Fibroblast of the aortic adventitia (primary cell): ENCODE data around the gene EGLN2. TPM values are rescaled to one million over a fixed set of nuclear protein-coding genes. Genes with fewer than 3 reads are reported as not detected.
A peak's percentile ranks its signal among the peaks of the same experiment; 100 is the strongest.

Experiments
- DNase-seq: peaks from one replicate; pipeline ENCODE4 v3.0.0-alpha.2; 2010; ENCODE audit warnings: low read depth
- H3K4me3 ChIP-seq: 2 replicates; pipeline ENCODE4 v1.5.1; 2011; ENCODE audit warnings: low read depth, mild to moderate bottlenecking, control low read depth, low read length, moderate library complexity
- total RNA-seq: library from RNA; depleted of rRNA; stranded (reverse); fragments of >200 nt; gene quantifications from 2 replicates; pipeline ENCODE4 v1.2.3, GENCODE V29; 2012; ENCODE audit warnings: low replicate concordance
- TF ChIP-seq, protein P1 (sequence below): IDR thresholded peaks from 2 replicates; pipeline ENCODE4 v1.5.1; 2011; ENCODE audit warnings: mild to moderate bottlenecking, low read length, control low read depth, inconsistent platforms; ENCODE audit not compliant: insufficient read depth

Gene EGLN2
- total RNA-seq, 1 donor: 60.6 TPM

DNA sequence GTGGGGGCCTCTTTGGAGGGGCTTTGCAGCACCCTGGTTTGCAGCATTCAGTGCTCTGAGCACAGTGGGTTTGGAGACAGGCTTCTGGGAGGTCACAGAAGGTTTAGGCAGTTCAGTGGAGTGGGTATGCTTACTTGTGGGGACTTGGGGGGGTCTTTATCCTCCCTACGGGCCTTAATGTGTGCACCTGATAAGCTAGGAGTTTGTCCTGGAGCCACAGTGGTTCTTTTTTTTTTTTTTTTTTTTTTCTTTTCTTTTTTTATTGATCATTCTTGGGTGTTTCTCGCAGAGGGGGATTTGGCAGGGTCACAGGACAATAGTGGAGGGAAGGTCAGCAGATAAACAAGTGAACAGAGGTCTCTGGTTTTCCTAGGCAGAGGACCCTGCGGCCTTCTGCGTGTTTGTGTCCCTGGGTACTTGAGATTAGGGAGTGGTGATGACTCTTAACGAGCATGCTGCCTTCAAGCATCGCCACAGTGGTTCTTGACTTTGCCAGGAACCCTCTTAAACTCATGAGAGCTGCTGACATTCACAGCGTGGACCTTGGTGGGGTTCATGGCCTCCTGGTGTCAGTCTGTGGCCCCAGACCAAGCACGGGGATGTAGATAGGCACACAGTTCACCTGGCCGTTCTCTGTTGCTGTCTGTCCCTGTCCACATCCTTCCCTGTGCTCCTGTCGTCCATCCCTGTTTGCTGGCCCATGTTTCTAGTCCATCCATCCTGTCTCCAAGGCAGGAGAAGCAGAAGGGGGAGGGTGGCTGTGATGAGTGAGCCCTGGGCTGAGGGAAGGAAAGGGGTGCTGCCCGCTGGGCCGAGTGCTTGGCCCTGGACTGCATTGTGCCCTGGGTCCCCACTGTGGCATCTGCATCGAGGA lies 2.7 kb downstream of the EGLN2 start:
- peak overlapping the region; percentile 86 for H3K4me3 ChIP-seq
- no peak for DNase-seq
- TF ChIP-seq, protein P1, sequence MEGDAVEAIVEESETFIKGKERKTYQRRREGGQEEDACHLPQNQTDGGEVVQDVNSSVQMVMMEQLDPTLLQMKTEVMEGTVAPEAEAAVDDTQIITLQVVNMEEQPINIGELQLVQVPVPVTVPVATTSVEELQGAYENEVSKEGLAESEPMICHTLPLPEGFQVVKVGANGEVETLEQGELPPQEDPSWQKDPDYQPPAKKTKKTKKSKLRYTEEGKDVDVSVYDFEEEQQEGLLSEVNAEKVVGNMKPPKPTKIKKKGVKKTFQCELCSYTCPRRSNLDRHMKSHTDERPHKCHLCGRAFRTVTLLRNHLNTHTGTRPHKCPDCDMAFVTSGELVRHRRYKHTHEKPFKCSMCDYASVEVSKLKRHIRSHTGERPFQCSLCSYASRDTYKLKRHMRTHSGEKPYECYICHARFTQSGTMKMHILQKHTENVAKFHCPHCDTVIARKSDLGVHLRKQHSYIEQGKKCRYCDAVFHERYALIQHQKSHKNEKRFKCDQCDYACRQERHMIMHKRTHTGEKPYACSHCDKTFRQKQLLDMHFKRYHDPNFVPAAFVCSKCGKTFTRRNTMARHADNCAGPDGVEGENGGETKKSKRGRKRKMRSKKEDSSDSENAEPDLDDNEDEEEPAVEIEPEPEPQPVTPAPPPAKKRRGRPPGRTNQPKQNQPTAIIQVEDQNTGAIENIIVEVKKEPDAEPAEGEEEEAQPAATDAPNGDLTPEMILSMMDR: no peak

GRCh38 chr19:40802300-40803169 lies 3.5 kb downstream of the EGLN2 start:
- TF ChIP-seq, protein P1: no peak
- peak; percentile 46 for DNase-seq
- H3K4me3 ChIP-seq: peak overlapping the region; percentile 86

- no peak for DNase-seq
- TF ChIP-seq, protein P1: no peak
- peak overlapping the region; percentile 86 for H3K4me3 ChIP-seq
Measured at GRCh38 chr19:40803170-40803856, 4.3 kb downstream of the EGLN2 start.

GRCh38 chr19:40803857-40804782 lies 5.1 kb downstream of the EGLN2 start:
- H3K4me3 ChIP-seq: no peak overlapping the region
- TF ChIP-seq, protein P1: no peak
- no peak for DNase-seq

DNA sequence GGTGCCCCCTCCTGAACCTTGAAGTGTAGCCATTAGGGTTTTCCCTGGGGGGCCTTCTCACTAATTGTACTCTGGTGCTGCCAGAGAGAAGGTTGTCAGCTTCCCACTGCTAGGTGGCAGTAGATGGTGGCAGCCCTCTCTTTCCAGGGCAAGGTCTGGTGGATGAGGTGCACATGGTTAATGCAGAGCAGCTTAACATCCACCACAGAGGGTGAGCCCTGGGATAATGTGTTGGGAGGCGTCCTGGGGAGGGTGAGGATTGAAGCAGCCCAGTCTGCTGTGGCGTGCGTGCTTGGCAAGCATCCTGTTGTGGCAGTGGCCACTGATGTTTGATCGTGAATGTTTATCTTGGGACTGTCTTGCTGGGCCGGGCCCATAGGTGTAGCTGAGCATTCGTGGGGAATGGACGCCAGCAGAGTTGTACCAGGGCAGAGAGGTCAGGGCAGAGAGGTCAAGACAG lies 5.8 kb downstream of the EGLN2 start:
- TF ChIP-seq, protein P1: no peak
- DNase-seq: no peak
- no peak overlapping the region for H3K4me3 ChIP-seq
